ENCODE results near the gene XYLT1. TPM values are rescaled to one million over a fixed set of nuclear protein-coding genes. Genes with fewer than 3 reads are reported as not detected.

The XYLT1 gene
- total and polyA plus RNA-seq, 10 of the 15 experiments (the other 5 are each of a cell fraction or from before 2014, with no cell fraction given) = 0.88 to 14.8 (median 5.8) TPM

DNA sequence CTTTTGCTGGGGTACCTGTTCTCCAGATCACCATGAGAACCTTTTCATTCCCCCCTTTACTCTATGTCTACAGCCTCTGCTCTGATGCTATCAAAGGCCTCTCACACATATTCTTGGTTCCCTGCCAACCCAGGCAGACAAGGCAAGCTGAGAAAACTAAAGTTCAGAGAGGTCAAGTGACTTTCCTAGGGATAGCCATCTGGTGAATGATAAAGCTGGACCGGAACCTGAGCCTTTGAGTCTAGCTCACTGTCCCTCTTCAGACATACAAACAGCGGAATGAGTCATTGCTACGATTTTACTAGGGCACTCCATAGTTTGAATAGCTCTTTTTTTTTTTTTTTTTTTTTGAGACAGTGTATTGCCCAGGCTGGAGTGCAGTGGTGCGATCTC lies 73.3 kb downstream of the XYLT1 start:
- H3K79me2 ChIP-seq (ENCODE audit: control insufficient read depth, insufficient read depth, low read length) = no peaks in the 10 kb centered on the region
- ATAC-seq = no peak
- DNase-seq (ENCODE audit: low read depth, low spot score) = no peak
- H3K4me1 ChIP-seq (ENCODE audit: control insufficient read depth, insufficient read depth, low read length) = no peaks in the 10 kb centered on the region
- no peak overlapping the region for H3K4me2 ChIP-seq (ENCODE audit: control insufficient read depth, insufficient read depth)
- ChIA-PET RAD21 (ENCODE audit: unreplicated experiment) (interaction anchor here (0.8 kb wide), 1 partner anchor 9 kb away, joined by 3 read pairs; no protein-coding TSS in a partner anchor), CTCF (interaction anchor here (1.4 kb wide), 1 partner anchor 181 kb away, joined by 6 read pairs; no protein-coding TSS in a partner anchor), POLR2A (interaction anchor here (0.5 to 0.7 kb wide), 4 partner anchors 12 to 452 kb away, joined by 3 to 5 read pairs (median 3); no protein-coding TSS in a partner anchor), SMC1A (ENCODE audit: uncharacterized antibody, unreplicated experiment) (interaction anchor here (0.8 to 3.2 kb wide), 3 partner anchors 12 to 19 kb away, joined by 3 to 9 read pairs (median 6); no protein-coding TSS in a partner anchor)
- no peak overlapping the region for H2AFZ ChIP-seq (ENCODE audit: control insufficient read depth, low read depth, low read length)
- H3K4me3 ChIP-seq = no peak overlapping the region
- no peaks in the 10 kb centered on the region for H3K9me3 ChIP-seq (replicated peaks; ENCODE audit: control insufficient read depth, insufficient read depth, low read length)
- intact Hi-C loops (cut with micrococcal nuclease; ENCODE audit: unreplicated experiment) (no loop called here), in situ Hi-C loops (cut with MboI) (no loop called here)
- BruUV-seq (replicated peaks) = no TSS peak
- H3K27ac ChIP-seq (ENCODE audit: control insufficient read depth, insufficient read depth) = no peak overlapping the region
- no peaks in the 10 kb centered on the region for H4K20me1 ChIP-seq (ENCODE audit: control insufficient read depth, insufficient read depth)
- H3K9ac ChIP-seq (ENCODE audit: control insufficient read depth, insufficient read depth, low read length) = no peak overlapping the region
- no peak for FAIRE-seq
- no peaks in the 10 kb centered on the region for H3K27me3 ChIP-seq (replicated peaks in 1 of 2; ENCODE audit: control insufficient read depth in 2 of 2, insufficient read depth in 2 of 2, low read length in 1 of 2)
- 96% methylated on average over 3 of the region's 4 CpGs for WGBS (ENCODE audit: insufficient coverage, insufficient replicate concordance, low lambda C conversion rate, missing lambda C conversion rate)
- no peaks in the 10 kb centered on the region for H3K36me3 ChIP-seq (ENCODE audit: control insufficient read depth in 2 of 2, insufficient read depth in 2 of 2, low read length in 1 of 2)
- TF ChIP-seq, protein P1, sequence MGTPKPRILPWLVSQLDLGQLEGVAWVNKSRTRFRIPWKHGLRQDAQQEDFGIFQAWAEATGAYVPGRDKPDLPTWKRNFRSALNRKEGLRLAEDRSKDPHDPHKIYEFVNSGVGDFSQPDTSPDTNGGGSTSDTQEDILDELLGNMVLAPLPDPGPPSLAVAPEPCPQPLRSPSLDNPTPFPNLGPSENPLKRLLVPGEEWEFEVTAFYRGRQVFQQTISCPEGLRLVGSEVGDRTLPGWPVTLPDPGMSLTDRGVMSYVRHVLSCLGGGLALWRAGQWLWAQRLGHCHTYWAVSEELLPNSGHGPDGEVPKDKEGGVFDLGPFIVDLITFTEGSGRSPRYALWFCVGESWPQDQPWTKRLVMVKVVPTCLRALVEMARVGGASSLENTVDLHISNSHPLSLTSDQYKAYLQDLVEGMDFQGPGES (IDR thresholded peaks at IDR 0.05) = no peak
- TF ChIP-seq ZBED1 (IDR thresholded peaks at IDR 0.05; ENCODE audit: borderline replicate concordance) (no peak), ZZZ3 (IDR thresholded peaks at IDR 0.05; ENCODE audit: control insufficient read depth, insufficient read length, low read depth) (no peak), HCFC1 (IDR thresholded peaks at IDR 0.05; ENCODE audit: low read length) (no peak), POLR2AphosphoS5 (IDR thresholded peaks at IDR 0.05; ENCODE audit: low read length) (no peak), ESRRA (IDR thresholded peaks at IDR 0.05; ENCODE audit: low read length) (no peak), TBL1XR1 (IDR thresholded peaks at IDR 0.05; ENCODE audit: low read depth, low read length) (no peak), FOXK2 (IDR thresholded peaks at IDR 0.05) (no peak), FOS (IDR thresholded peaks at IDR 0.05; ENCODE audit: borderline replicate concordance, extremely low read depth, insufficient read length) (no peak)

Data from GM12878 (cell line).